Retinal pigment epithelial cell (primary cell): ENCODE data around the gene KRTAP5-6.

Experiments used
- DNase-seq: peaks from one replicate; pipeline ENCODE4 v3.0.0-alpha.2; 2010; ENCODE audit warnings: low read depth
- H3K4me3 ChIP-seq: 2 replicates; pipeline ENCODE4 v1.5.1; 2011; ENCODE audit warnings: mild to moderate bottlenecking, low read length, control low read depth, moderate library complexity
- TF ChIP-seq, protein P1 (sequence below): conservative IDR thresholded peaks from 2 replicates; pipeline ENCODE4 v1.5.1; 2011; ENCODE audit warnings: low read depth, low read length, control low read depth, inconsistent platforms

The KRTAP5-6 gene

DNA sequence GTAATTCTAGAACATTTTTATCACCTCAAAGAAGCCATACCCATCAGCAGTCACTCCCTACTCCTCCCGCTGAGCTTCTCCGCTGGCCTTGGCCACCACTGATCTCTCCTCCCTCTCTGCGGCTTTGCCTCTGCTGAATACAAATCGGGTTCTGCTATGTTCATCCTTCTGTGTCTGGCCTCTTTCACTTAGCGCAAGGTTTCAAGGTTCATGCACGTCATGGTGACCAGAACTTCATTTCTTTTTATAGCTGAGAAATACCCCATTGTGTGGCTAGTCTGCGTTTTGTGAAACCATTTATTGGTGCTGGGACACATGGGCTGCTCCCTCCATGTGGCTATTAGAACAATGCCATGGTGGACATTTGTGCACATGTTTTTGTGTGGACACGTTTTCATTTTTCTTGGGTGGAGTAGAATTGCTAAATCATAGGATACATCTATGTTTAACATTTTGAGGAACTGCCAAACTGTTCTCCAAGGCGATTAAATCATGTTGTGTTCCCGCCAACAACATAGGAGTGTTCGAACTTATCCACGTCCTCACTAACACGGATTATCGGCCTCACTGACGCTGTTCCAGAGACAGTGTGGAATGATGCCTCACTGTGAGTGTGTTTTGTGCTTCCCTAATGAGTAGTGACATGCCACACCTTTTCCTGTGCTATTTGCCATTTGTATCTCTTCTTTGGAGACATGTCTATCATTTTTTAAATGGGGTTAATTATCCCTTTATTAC is 24.2 kb upstream of the KRTAP5-6 start:
- TF ChIP-seq, protein P1, sequence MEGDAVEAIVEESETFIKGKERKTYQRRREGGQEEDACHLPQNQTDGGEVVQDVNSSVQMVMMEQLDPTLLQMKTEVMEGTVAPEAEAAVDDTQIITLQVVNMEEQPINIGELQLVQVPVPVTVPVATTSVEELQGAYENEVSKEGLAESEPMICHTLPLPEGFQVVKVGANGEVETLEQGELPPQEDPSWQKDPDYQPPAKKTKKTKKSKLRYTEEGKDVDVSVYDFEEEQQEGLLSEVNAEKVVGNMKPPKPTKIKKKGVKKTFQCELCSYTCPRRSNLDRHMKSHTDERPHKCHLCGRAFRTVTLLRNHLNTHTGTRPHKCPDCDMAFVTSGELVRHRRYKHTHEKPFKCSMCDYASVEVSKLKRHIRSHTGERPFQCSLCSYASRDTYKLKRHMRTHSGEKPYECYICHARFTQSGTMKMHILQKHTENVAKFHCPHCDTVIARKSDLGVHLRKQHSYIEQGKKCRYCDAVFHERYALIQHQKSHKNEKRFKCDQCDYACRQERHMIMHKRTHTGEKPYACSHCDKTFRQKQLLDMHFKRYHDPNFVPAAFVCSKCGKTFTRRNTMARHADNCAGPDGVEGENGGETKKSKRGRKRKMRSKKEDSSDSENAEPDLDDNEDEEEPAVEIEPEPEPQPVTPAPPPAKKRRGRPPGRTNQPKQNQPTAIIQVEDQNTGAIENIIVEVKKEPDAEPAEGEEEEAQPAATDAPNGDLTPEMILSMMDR = no peak
- no peak for DNase-seq
- no peak overlapping the region for H3K4me3 ChIP-seq

DNA sequence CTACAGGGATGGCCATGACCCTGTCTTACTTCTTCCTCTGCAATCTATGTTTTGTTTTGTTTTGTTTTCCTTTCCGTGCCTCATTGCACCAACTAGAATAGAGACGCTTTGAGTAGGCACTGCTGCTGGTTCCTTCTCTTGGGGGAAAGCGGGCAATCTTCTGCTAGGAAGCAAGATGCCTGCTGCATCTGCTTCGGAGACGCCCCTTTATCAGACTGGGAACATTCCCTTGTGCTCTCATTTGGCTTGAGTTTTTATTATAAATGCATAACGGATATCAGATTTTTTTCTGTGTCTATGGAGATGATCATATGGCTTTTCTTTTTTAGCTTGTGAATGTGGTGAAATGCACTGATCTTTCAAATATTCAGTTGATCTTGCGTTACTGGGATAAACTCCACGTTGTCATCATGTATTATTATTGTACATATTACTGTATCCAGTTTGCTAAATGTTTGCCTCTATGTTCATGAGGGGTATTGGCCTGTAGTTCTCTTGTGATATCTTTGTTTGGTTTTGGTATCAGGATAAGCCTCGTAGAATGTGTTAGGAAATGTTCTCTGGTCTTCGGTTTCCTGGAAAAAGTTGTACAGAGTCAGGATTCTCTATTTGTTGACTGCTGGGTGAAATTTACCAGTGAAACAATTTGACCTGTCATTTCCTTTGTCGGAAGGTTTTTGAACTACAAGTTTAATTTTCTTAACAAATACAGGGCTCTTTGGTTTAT is 23.4 kb upstream of the KRTAP5-6 start:
- TF ChIP-seq, protein P1 = no peak

DNA sequence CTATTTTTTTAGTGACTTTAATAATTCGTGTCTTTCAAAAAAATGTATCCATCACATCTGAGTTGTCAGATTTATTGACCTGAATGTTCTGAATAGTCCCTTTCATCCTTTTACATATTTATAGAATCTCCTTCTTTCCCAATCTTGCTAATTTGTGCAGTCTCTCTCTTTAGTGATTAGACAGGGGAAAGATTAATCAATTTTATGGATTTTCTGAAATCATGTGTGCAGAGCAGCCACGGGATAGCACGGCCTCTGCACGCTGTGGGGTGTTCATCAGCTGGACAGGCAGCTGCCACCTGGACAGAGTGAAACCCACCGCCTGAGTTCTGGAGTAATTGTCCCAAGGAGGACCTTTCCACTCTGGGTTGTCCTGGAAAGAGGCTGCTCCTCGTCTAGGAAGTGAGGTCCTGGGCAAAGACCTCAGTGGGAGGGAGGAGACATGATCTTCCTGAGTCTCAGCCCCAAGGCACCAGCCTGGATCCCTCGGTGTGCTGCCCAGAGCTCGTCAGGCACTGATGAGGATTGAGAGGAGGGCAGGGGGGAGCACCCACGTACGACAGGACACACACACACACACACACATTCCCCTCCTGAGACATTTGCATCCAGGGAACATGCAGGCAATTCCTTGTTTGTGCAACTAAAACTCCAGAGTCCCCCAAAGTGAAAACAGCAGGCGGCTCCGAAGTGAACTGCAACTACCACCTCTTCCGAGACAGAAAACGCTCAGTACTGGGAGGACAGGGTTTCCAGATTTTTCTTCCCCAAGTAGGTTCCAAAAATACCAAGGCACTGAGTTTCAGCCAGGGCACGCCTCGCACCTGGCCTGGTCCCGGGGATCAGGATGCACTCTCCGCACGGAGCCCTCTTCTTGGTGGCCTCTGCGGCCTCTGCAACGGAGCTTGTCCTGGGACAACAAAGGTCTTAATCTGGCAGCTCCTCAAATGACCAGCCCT is 22.5 kb upstream of the KRTAP5-6 start:
- TF ChIP-seq, protein P1 = no peak
- DNase-seq = no peak
- H3K4me3 ChIP-seq = no peak overlapping the region

More for the DNA sequence above, 23.4 kb upstream of the KRTAP5-6 start:
- no peak for DNase-seq
- no peak overlapping the region for H3K4me3 ChIP-seq

DNA sequence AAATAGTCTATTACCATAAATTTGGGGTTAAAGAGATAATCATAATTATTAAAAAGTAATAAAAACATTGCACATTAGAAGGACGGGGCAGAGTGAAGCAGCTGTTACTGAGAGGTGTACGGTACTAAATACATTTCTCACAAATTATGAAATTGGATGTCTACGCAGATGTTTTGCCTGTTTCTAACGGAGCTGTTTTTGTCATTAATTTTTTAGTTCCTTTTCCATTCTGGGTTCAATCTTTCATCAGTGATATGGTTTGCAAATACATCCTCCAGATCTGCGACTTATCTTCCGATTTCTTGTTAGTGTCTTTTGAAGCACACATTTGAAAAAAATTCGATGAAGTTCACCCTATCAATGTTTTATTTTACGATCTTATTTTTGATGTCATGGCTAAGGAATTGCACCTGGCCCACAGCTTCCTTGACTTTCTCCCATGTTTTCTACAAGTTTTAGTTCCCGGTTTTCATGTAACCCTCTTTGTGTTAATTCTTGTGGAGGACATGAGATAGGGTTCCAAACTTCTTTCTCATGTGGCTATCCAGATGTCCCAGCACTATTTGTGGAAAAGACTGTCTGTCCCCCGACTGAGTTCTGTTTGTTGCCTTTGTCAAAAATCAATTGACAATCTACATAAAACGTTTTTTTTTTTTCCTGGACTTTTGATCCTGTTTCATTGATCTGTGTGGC is 21.3 kb upstream of the KRTAP5-6 start:
- TF ChIP-seq, protein P1 = no peak
- no peak overlapping the region for H3K4me3 ChIP-seq
- no peak for DNase-seq

DNA sequence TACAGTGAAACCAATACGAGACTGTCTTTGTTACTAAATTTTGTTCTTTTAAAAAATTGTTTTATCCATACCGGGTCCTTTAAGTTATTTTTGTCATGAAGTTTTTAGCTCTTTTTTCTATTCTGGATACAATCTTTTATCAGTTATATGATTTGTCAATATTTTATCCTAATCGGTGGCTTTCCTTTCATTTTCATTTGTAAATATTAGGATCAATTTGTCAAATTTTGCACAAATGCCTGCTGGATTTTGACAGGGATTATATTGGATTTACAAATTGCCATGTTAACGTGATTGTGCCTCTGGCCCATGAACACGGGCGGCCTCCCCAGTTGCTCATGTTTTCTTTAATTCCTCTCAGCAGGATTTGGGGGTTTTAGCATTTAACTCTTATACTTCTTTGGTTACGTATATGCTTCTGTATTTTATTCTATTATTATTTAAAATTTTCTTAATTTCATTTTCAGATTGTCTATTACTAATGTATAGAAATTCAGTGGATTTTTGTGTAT is 20.7 kb upstream of the KRTAP5-6 start:
- H3K4me3 ChIP-seq = no peak overlapping the region
- DNase-seq = no peak
- TF ChIP-seq, protein P1 = no peak

DNA sequence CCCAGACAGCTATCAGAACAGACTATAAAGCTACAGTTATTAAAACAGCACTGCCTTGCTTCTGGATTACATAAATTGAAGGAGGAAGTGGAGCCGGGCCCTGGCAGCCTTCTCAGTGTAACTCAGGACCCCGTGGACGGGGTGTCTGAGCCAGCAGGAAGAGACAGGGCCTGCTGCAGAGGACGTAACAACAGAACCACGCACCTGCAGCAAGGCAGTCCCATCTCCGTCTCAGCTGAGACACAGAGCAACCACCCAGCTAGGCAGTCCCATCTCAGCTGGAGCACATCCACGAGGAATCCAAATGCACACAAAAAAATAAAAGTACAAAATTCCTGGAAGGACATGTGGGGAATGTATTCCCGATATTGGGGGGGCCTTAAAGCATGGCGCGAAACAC is 17.1 kb upstream of the KRTAP5-6 start:
- no peak overlapping the region for H3K4me3 ChIP-seq
- TF ChIP-seq, protein P1 = no peak
- no peak for DNase-seq
